ENCODE data around the gene AIFM3. TPM values are rescaled to one million over a fixed set of nuclear protein-coding genes. Genes with fewer than 3 reads are reported as not detected.

AIFM3 gene
- total and polyA plus RNA-seq, 2 of the 13 experiments (the other 11 are each of a cell fraction or from before 2014, with no cell fraction given), result 9.0 to 15.3 TPM

- TF ChIP-seq NR2F1 (CRISPR knock-in tag; IDR thresholded peaks at IDR 0.05), result peak in 1 of 2 experiments; percentile 57; a peak in 1 of 4 replicates
- TF ChIP-seq, protein P1, sequence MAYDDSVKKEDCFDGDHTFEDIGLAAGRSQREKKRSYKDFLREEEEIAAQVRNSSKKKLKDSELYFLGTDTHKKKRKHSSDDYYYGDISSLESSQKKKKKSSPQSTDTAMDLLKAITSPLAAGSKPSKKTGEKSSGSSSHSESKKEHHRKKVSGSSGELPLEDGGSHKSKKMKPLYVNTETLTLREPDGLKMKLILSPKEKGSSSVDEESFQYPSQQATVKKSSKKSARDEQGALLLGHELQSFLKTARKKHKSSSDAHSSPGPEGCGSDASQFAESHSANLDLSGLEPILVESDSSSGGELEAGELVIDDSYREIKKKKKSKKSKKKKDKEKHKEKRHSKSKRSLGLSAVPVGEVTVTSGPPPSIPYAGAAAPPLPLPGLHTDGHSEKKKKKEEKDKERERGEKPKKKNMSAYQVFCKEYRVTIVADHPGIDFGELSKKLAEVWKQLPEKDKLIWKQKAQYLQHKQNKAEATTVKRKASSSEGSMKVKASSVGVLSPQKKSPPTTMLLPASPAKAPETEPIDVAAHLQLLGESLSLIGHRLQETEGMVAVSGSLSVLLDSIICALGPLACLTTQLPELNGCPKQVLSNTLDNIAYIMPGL (CRISPR knock-in tag; IDR thresholded peaks at IDR 0.05; ENCODE audit: borderline replicate concordance in 1 of 2, low read depth in 1 of 2), result peak in 1 of 2 experiments; percentile 45; a peak in 1 of 4 replicates
- TF ChIP-seq ZNF780A (CRISPR knock-in tag; IDR thresholded peaks at IDR 0.05), result no peak
- TF ChIP-seq PAXIP1 (CRISPR knock-in tag; conservative IDR thresholded peaks at IDR 0.05), result 0 out of 2 replicates have a peak, but pooled peaks have one; percentile 15
- peak; percentile 51; the same call in 1 of the 2 replicates for TF ChIP-seq ZNF318 (CRISPR knock-in tag; IDR thresholded peaks at IDR 0.05)
- peak; percentile 38 for TF ChIP-seq ASH2L (IDR thresholded peaks at IDR 0.05; ENCODE audit: insufficient read length, low read depth, low read length)
- TF ChIP-seq, protein P2, sequence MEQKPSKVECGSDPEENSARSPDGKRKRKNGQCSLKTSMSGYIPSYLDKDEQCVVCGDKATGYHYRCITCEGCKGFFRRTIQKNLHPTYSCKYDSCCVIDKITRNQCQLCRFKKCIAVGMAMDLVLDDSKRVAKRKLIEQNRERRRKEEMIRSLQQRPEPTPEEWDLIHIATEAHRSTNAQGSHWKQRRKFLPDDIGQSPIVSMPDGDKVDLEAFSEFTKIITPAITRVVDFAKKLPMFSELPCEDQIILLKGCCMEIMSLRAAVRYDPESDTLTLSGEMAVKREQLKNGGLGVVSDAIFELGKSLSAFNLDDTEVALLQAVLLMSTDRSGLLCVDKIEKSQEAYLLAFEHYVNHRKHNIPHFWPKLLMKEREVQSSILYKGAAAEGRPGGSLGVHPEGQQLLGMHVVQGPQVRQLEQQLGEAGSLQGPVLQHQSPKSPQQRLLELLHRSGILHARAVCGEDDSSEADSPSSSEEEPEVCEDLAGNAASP (CRISPR knock-in tag; IDR thresholded peaks at IDR 0.05; ENCODE audit: borderline replicate concordance), result no peak
- no peak for TF ChIP-seq ZNF564 (CRISPR knock-in tag; IDR thresholded peaks at IDR 0.05)
- no peak for TF ChIP-seq PRMT3 (CRISPR knock-in tag; IDR thresholded peaks at IDR 0.05; ENCODE audit: borderline replicate concordance, low read depth)
- TF ChIP-seq SATB2 (CRISPR knock-in tag; IDR thresholded peaks at IDR 0.05), result peak; percentile 74; the same call in 1 of the 2 replicates
- TF ChIP-seq AGO1 (IDR thresholded peaks at IDR 0.05; ENCODE audit: low read depth, low read length, poor library complexity, severe bottlenecking), result no peak
- TF ChIP-seq ESRRA (CRISPR knock-in tag; IDR thresholded peaks at IDR 0.05; ENCODE audit: low read depth), result 0 out of 2 replicates have a peak, but pooled peaks have one; percentile 12
These were observed 15.1 kb upstream of the AIFM3 start (continued) for GRCh38 chr22:20951932-20952380.
